GM23338 (cell line): ENCODE results near the gene PRKCG. TPM values are rescaled to one million over a fixed set of nuclear protein-coding genes. Genes with fewer than 3 reads are reported as not detected.

ENCODE experiments used
- ATAC-seq: fragments of 200-7000 bp; cut with Tn5 transposase; 3 replicates; pipeline ENCODE4 v1.9.1; 2020
- DNase-seq: peaks from one replicate; pipeline ENCODE4 v3.0.0-alpha.2; 2015; ENCODE audit warnings: low spot score
- H2AFZ ChIP-seq: fragments of 200-600 bp; sonication (generic); 2 replicates; pipeline ENCODE4 v1.8.0; 2016; ENCODE audit warnings: antibody characterized with exemption, mild to moderate bottlenecking, moderate library complexity
- H3F3A ChIP-seq: fragments of 200-600 bp; sonication (generic); replicated peaks from 2 replicates; pipeline ENCODE4 v1.8.0; 2017; ENCODE audit warnings: antibody characterized with exemption, mixed run types, low read depth
- H3K27ac ChIP-seq: fragments of 200-600 bp; sonication (generic); 2 replicates; pipeline ENCODE4 v1.6.1; 2016; ENCODE audit warnings: low read depth
- H3K27me3 ChIP-seq: fragments of 200-600 bp; sonication (generic); 2 replicates; pipeline ENCODE4 v1.8.0; 2016; ENCODE audit warnings: mild to moderate bottlenecking, mixed run types, moderate library complexity; ENCODE audit not compliant: insufficient read depth
- H3K36me3 ChIP-seq: fragments of 200-600 bp; sonication (generic); 2 replicates; pipeline ENCODE4 v1.8.0; 2016; ENCODE audit warnings: mild to moderate bottlenecking; ENCODE audit not compliant: insufficient read depth
- H3K4me1 ChIP-seq: fragments of 200-600 bp; sonication (generic); 2 replicates; pipeline ENCODE4 v1.8.0; 2016; ENCODE audit warnings: mild to moderate bottlenecking, moderate library complexity; ENCODE audit not compliant: insufficient read depth
- H3K4me2 ChIP-seq: fragments of 200-600 bp; sonication (generic); 2 replicates; pipeline ENCODE4 v1.7.1; 2017; ENCODE audit warnings: mixed run types
- H3K4me3 ChIP-seq: fragments of 200-600 bp; sonication (generic); 2 replicates; pipeline ENCODE4 v1.6.1; 2016; ENCODE audit warnings: mixed run types
- H3K79me2 ChIP-seq: fragments of 200-600 bp; sonication (generic); replicated peaks from 2 replicates; pipeline ENCODE4 v1.8.0; 2017; ENCODE audit warnings: mild to moderate bottlenecking; ENCODE audit not compliant: insufficient read depth
- H3K9me2 ChIP-seq: fragments of 200-600 bp; sonication (generic); 2 replicates; pipeline ENCODE4 v1.8.0; 2017; ENCODE audit not compliant: insufficient read depth
- H4K20me1 ChIP-seq: fragments of 200-600 bp; sonication (generic); replicated peaks from 2 replicates; pipeline ENCODE4 v1.8.0; 2017; ENCODE audit warnings: mild to moderate bottlenecking; ENCODE audit not compliant: insufficient read depth
- H3K27ac Mint-ChIP-seq: 2 replicates; pipeline ENCODE4 v1.8.0; 2020; ENCODE audit warnings: inconsistent platforms, mild to moderate bottlenecking, moderate library complexity, mixed read lengths
- H3K27me3 Mint-ChIP-seq: 3 replicates; pipeline ENCODE4 v1.8.0; 2022; ENCODE audit warnings: low read depth, mild to moderate bottlenecking, moderate library complexity, mixed read lengths, inconsistent platforms; ENCODE audit not compliant: insufficient read depth, poor library complexity
- H3K36me3 Mint-ChIP-seq: 3 replicates; pipeline ENCODE4 v1.8.0; 2021; ENCODE audit warnings: low read depth, mild to moderate bottlenecking, inconsistent platforms, moderate library complexity, mixed read lengths
- H3K4me1 Mint-ChIP-seq: 3 replicates; pipeline ENCODE4 v1.8.0; 2020; ENCODE audit warnings: mild to moderate bottlenecking, inconsistent platforms, mixed read lengths
- H3K4me3 Mint-ChIP-seq: 3 replicates; pipeline ENCODE4 v1.8.0; 2021; ENCODE audit warnings: moderate library complexity, mild to moderate bottlenecking, inconsistent platforms, mixed read lengths
- H3K9me3 Mint-ChIP-seq: 3 replicates; pipeline ENCODE4 v1.8.0; 2020; ENCODE audit warnings: moderate library complexity, mild to moderate bottlenecking, inconsistent platforms, mixed read lengths
- CREB1 ChIP-seq: fragments of 250-450 bp; sonication (Bioruptor Pico); IDR thresholded peaks from 2 replicates; pipeline ENCODE4 v1.5.0; 2020; ENCODE audit warnings: low read depth, mild to moderate bottlenecking, moderate library complexity
- CTCF ChIP-seq, 2 experiments: fragments of 200-600 bp in 1 of 2; sonication (generic) in 1 of 2; conservative IDR thresholded peaks; 2 replicates each; pipeline versions ENCODE4 v1.5.1 to v1.6.1; 2016 to 2017; ENCODE audit warnings: antibody characterized with exemption in 2 of 2, low read depth in 2 of 2, mild to moderate bottlenecking in 2 of 2, moderate library complexity in 1 of 2
- ETS1 ChIP-seq: IDR thresholded peaks from 2 replicates; pipeline ENCODE4 v1.6.1; 2016; ENCODE audit warnings: antibody characterized with exemption
- EZH2 ChIP-seq: fragments of 200-600 bp; sonication (generic); IDR thresholded peaks from one replicate; pipeline ENCODE4 v1.8.0; 2017; ENCODE audit warnings: antibody characterized with exemption, mild to moderate bottlenecking, low read depth; ENCODE audit not compliant: unreplicated experiment
- EZH2phosphoT487 ChIP-seq: fragments of 200-600 bp; sonication (generic); IDR thresholded peaks from one replicate; pipeline ENCODE4 v1.8.1; 2018; ENCODE audit warnings: antibody characterized with exemption; ENCODE audit not compliant: unreplicated experiment
- JUNB ChIP-seq: IDR thresholded peaks from one replicate; pipeline ENCODE4 v1.6.1; 2016; ENCODE audit warnings: antibody characterized with exemption; ENCODE audit not compliant: unreplicated experiment
- NANOG ChIP-seq: IDR thresholded peaks from 2 replicates; pipeline ENCODE4 v1.6.1; 2016; ENCODE audit warnings: antibody characterized with exemption, borderline replicate concordance
- POLR2AphosphoS5 ChIP-seq: IDR thresholded peaks from 2 replicates; pipeline ENCODE4 v1.6.1; 2016; ENCODE audit warnings: antibody characterized with exemption, low read depth
- REST ChIP-seq: IDR thresholded peaks from one replicate; pipeline ENCODE4 v1.6.1; 2018; ENCODE audit warnings: antibody characterized with exemption; ENCODE audit not compliant: unreplicated experiment
- STAT1 ChIP-seq: IDR thresholded peaks from one replicate; pipeline ENCODE4 v1.6.1; 2016; ENCODE audit warnings: antibody characterized with exemption; ENCODE audit not compliant: unreplicated experiment
- ZNF114 ChIP-seq: fragments of 250-450 bp; sonication (Bioruptor Pico); IDR thresholded peaks from 2 replicates; pipeline ENCODE4 v1.5.0; 2020; ENCODE audit warnings: mild to moderate bottlenecking, moderate library complexity
- ZNF331 ChIP-seq: fragments of 250-450 bp; sonication (Bioruptor Pico); IDR thresholded peaks from 2 replicates; pipeline ENCODE4 v1.5.0; 2020; ENCODE audit warnings: low read depth, mild to moderate bottlenecking, moderate library complexity
- ZNF462 ChIP-seq: fragments of 250-450 bp; sonication (Bioruptor Pico); IDR thresholded peaks from 2 replicates; pipeline ENCODE4 v1.5.0; 2020; ENCODE audit warnings: mild to moderate bottlenecking, moderate library complexity
- polyA plus RNA-seq: library from polyadenylated mRNA; unstranded; fragments of >200 nt; fragmentation: Nextera tagmentation; extraction: Ambion mirVana; gene quantifications from 2 replicates; pipeline ENCODE4 v1.2.1, GENCODE V29; 2016
- total RNA-seq: library from RNA; depleted of rRNA; stranded (reverse); fragments of >200 nt; shearing (Covaris generic); gene quantifications from 2 replicates; pipeline ENCODE4 v1.2.3, GENCODE V29; 2014

Gene PRKCG
- total and polyA plus RNA-seq, 2 experiments from 2014 or later = 15.4 to 15.9 TPM

GRCh38 chr19:53877361-53877766 lies 4.6 kb upstream of the PRKCG start:
- H3K27ac Mint-ChIP-seq = no peak overlapping the region
- Histone ChIP-seq H3K27ac (no peak overlapping the region), H4K20me1 (peaks cover 3% of the 10 kb centered on the region; the same call in 1 of the 2 replicates), H3K27me3 (no peaks in the 10 kb centered on the region), H3K36me3 (peaks cover 10% of the 10 kb centered on the region; the same call in 1 of the 2 replicates), H3K9me2 (no peaks in the 10 kb centered on the region), H3K4me3 (no peak overlapping the region), H3F3A (peaks cover 19% of the 10 kb centered on the region), H2AFZ (no peak overlapping the region), H3K4me2 (no peak overlapping the region), H3K79me2 (no peaks in the 10 kb centered on the region; the same call in 1 of the 2 replicates), H3K4me1 (peaks cover 31% of the 10 kb centered on the region)
- peaks cover 27% of the 10 kb centered on the region for H3K4me1 Mint-ChIP-seq
- H3K27me3 Mint-ChIP-seq = peaks cover 17% of the 10 kb centered on the region
- TF ChIP-seq EZH2phosphoT487 = no peak
- TF ChIP-seq ZNF462 = no peak
- no peak for TF ChIP-seq REST
- no peak for TF ChIP-seq JUNB
- TF ChIP-seq CTCF (conservative IDR thresholded peaks at IDR 0.05; ENCODE audit: low read depth in 2 of 2) = no peak
- TF ChIP-seq STAT1 = no peak
- no peak for TF ChIP-seq EZH2
- no peak for TF ChIP-seq NANOG
- TF ChIP-seq ZNF331 (CRISPR knock-in tag) = no peak
- no peak for TF ChIP-seq ZNF114 (CRISPR knock-in tag)
- TF ChIP-seq ETS1 = no peak
- TF ChIP-seq POLR2AphosphoS5 = no peak
- TF ChIP-seq CREB1 (CRISPR knock-in tag) = no peak
- H3K36me3 Mint-ChIP-seq = peaks cover 25% of the 10 kb centered on the region
- DNase-seq (peak; percentile 34), ATAC-seq (no peak)
- H3K4me3 Mint-ChIP-seq = no peak overlapping the region; the same call in 2 of the 3 replicates
- no peaks in the 10 kb centered on the region for H3K9me3 Mint-ChIP-seq
